Neural crest cell (in vitro differentiated cells): ENCODE results near the gene ENGASE. TPM values are rescaled to one million over a fixed set of nuclear protein-coding genes. Genes with fewer than 3 reads are reported as not detected.

ENCODE experiments used
- DNase-seq: peaks from one replicate; pipeline ENCODE4 v3.0.0; 2021; ENCODE audit warnings: low read depth, mixed read lengths, low spot score
- H3K27ac Mint-ChIP-seq: one replicate; pipeline ENCODE4 v1.8.0; 2021; ENCODE audit warnings: mild to moderate bottlenecking, mixed read lengths; ENCODE audit not compliant: unreplicated experiment
- H3K27me3 Mint-ChIP-seq: 2 replicates; pipeline ENCODE4 v1.8.0; 2021; ENCODE audit warnings: low read depth, mild to moderate bottlenecking, mixed read lengths
- H3K36me3 Mint-ChIP-seq: 2 replicates; pipeline ENCODE4 v1.8.0; 2021; ENCODE audit warnings: low read depth, mild to moderate bottlenecking, mixed read lengths
- H3K4me1 Mint-ChIP-seq: 2 replicates; pipeline ENCODE4 v1.8.0; 2021; ENCODE audit warnings: mixed read lengths
- H3K4me3 Mint-ChIP-seq: one replicate; pipeline ENCODE4 v1.8.0; 2021; ENCODE audit warnings: mild to moderate bottlenecking, mixed read lengths
- H3K9me3 Mint-ChIP-seq: 2 replicates; pipeline ENCODE4 v1.8.0; 2021; ENCODE audit warnings: mixed read lengths
- total RNA-seq: library from RNA; stranded (reverse); gene quantifications from 2 replicates; pipeline ENCODE4 v1.2.1, GENCODE V29; 2021
- TF ChIP-seq, protein P1 (sequence below): fragments of 200-600 bp; sonication (generic); conservative IDR thresholded peaks from 2 replicates; pipeline ENCODE4 v1.5.0; 2021; ENCODE audit warnings: antibody characterized with exemption, mild to moderate bottlenecking

The ENGASE gene
- total RNA-seq, 1 donor from 2014 or later, result 52.6 TPM

DNA sequence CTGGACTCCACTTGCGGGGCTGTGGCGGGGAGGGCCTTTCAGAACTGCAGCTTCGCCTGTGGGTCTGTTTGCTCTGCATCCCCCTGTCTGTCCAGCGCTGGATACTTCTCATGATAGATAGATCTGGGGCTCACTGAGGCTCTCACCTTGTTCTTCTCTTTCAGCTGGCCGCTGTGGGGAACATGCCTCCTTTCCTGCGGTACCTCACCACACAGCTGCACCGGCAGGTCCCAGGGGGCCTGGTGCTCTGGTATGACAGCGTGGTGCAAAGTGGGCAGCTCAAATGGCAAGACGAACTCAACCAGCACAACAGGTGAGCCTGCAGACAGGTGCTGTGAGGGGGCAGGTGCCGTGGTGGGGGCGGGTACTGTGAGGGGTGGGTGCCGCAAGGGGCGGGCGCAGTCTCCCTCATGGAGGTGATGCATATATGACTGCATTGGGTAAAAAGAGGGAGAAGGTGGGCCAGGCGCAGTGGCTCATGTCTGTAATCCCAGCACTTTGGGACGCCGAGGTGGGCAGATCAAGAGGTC is 6.2 kb downstream of the ENGASE start:
- H3K36me3 Mint-ChIP-seq, result no peaks in the 10 kb centered on the region
- peak overlapping the region; percentile 38 for H3K4me3 Mint-ChIP-seq
- H3K27me3 Mint-ChIP-seq, result no peaks in the 10 kb centered on the region
- TF ChIP-seq, protein P1, sequence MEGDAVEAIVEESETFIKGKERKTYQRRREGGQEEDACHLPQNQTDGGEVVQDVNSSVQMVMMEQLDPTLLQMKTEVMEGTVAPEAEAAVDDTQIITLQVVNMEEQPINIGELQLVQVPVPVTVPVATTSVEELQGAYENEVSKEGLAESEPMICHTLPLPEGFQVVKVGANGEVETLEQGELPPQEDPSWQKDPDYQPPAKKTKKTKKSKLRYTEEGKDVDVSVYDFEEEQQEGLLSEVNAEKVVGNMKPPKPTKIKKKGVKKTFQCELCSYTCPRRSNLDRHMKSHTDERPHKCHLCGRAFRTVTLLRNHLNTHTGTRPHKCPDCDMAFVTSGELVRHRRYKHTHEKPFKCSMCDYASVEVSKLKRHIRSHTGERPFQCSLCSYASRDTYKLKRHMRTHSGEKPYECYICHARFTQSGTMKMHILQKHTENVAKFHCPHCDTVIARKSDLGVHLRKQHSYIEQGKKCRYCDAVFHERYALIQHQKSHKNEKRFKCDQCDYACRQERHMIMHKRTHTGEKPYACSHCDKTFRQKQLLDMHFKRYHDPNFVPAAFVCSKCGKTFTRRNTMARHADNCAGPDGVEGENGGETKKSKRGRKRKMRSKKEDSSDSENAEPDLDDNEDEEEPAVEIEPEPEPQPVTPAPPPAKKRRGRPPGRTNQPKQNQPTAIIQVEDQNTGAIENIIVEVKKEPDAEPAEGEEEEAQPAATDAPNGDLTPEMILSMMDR, result no peak
- no peak for DNase-seq
- H3K27ac Mint-ChIP-seq, result no peak overlapping the region
- H3K9me3 Mint-ChIP-seq, result no peaks in the 10 kb centered on the region
- peaks cover 3% of the 10 kb centered on the region for H3K4me1 Mint-ChIP-seq

DNA sequence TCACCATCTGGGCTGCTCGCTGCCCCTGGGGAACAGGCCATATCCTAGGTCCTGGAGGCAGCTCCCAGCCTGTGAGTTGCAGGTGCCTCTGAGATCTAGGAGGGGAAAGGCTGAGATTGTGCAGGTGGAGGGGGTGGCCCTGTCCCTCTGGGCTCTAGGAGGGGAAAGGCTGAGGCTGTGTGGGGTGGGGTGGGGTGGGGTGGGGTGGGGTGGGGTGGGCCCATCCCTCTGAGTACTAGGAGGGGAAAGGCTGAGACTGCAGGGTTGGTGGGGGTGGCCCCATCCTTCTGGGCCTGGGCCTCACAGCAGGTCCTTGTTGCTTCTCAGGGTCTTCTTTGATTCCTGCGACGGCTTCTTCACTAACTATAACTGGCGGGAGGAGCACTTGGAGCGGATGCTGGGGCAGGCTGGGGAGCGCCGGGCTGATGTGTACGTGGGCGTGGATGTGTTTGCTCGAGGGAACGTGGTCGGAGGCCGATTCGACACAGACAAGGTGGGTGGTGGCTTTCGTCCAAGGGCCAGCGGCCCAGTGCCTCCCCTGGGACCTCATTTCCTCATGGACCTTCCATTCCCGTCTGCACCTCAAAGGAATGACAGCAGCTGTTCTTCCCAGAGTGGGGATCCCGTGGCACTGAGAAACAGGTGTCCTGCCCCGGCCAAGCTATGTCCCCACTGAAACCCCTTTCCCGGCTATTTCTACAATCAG is 7.1 kb downstream of the ENGASE start:
- H3K27me3 Mint-ChIP-seq, result no peaks in the 10 kb centered on the region
- peak overlapping the region; percentile 54 for H3K4me3 Mint-ChIP-seq
- no peak overlapping the region for H3K27ac Mint-ChIP-seq
- no peaks in the 10 kb centered on the region for H3K9me3 Mint-ChIP-seq
- no peaks in the 10 kb centered on the region for H3K4me1 Mint-ChIP-seq
- no peak for DNase-seq
- TF ChIP-seq, protein P1, result no peak
- no peaks in the 10 kb centered on the region for H3K36me3 Mint-ChIP-seq

DNA sequence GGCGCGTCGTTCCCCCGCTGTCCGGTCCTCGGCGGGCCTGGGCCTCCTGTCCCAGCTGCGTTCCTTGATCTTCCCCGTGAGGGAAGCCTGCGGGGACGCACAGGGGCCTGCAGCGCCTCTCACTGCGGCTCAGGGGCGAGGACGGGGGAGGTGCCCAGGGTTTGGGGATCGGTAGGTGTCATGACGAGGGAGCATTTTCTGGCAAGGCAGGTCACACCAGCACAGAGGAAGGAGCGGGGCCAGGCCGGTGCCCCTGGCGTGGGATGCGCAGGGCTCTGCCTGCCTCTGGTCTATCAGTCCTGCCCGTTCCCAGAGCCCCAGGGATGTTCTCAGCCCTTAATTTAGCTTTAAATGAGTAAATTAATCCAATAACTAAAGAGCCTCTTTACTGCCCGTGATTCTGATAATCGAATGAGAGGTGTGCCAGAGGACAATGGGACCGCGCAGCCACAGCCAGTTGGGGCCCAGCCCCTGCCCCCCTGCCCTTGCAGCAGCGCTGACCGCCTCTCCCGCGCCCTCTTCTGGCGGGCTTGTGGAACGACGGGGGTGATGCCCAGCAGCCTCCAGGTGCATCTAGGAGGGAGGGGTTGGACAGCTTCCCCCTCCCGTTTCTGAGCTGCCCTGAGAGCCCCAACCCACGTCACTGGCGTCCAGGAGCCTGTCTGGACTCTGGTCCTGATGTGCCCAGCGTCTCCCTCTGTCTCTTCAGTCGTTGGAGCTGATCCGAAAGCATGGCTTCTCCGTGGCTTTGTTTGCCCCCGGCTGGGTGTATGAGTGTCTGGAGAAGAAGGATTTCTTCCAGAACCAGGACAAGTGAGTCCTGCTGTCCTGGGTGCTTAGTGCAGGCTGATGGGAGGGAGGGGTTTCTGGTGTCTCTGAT is 7.9 kb downstream of the ENGASE start:
- no peaks in the 10 kb centered on the region for H3K4me1 Mint-ChIP-seq
- no peak overlapping the region for H3K4me3 Mint-ChIP-seq
- DNase-seq, result peak; percentile 64
- H3K36me3 Mint-ChIP-seq, result no peaks in the 10 kb centered on the region
- no peak overlapping the region for H3K27ac Mint-ChIP-seq
- TF ChIP-seq, protein P1, result peak; percentile 81
- H3K9me3 Mint-ChIP-seq, result no peaks in the 10 kb centered on the region
- no peaks in the 10 kb centered on the region for H3K27me3 Mint-ChIP-seq

DNA sequence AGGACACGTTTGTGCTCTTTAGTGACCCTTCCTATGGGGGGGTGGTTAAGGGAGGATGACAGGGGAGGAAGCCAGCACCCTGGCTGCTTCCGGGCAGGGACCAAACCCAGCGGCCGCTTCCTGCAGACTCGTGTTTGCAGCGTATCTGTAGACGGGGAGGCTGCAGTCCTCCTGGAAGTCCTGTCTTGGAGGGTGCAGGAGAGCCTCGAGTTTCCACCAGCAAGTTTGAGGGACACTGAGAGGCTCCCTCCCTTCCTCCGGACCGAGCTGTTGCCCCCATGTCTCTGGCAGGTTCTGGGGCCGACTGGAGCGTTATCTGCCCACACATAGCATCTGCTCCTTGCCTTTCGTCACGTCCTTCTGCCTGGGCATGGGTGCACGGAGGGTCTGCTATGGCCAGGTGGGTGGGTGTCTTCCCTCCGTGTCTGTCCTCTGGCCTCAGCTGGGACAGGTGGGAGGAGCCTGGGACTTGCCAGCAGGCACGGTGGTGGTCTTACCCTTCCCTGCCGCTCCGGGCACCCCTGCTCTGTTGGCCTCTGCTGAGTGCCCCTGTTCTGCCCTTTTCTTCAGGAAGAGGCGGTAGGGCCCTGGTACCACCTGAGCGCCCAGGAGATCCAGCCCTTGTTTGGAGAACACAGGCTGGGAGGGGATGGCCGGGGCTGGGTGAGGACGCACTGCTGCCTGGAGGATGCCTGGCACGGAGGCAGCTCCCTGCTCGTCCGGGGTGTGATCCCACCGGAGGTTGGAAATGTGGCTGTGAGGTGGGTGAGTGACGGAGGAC is 8.8 kb downstream of the ENGASE start:
- TF ChIP-seq, protein P1, result no peak
- no peaks in the 10 kb centered on the region for H3K9me3 Mint-ChIP-seq
- no peaks in the 10 kb centered on the region for H3K4me1 Mint-ChIP-seq
- no peak overlapping the region for H3K27ac Mint-ChIP-seq
- no peaks in the 10 kb centered on the region for H3K27me3 Mint-ChIP-seq
- H3K4me3 Mint-ChIP-seq, result no peak overlapping the region
- DNase-seq, result no peak
- H3K36me3 Mint-ChIP-seq, result no peaks in the 10 kb centered on the region
